Omental fat pad (tissue), 4 donors: Measurements from ENCODE around the gene PFKFB4. TPM values are rescaled to one million over a fixed set of nuclear protein-coding genes. Genes with fewer than 3 reads are reported as not detected.

Experiments
- ATAC-seq: fragments of 150-250 bp; one replicate; pipeline ENCODE4 v1.9.1; 2016; ENCODE audit warnings: mild to moderate bottlenecking, moderate library complexity; ENCODE audit not compliant: low FRiP score
- DNase-seq: peaks from one replicate; pipeline ENCODE4 v3.0.0-alpha.2; 2019; ENCODE audit warnings: low spot score
- total RNA-seq, 4 donors: library from RNA; depleted of rRNA; stranded (reverse); fragments of >200 nt; gene quantifications; one replicate each; pipeline ENCODE4 v1.1.0, GENCODE V29; 2016
- TF ChIP-seq, protein P1 (sequence below), 3 donors: fragments of 450-650 bp; IDR thresholded peaks; one replicate each; pipeline ENCODE4 v1.5.1; 2016 to 2017; ENCODE audit warnings: antibody characterized with exemption in 3 of 3, mild to moderate bottlenecking in 3 of 3, moderate library complexity in 2 of 3

PFKFB4 gene
- total RNA-seq, 4 donors from 2014 or later: 1.9 to 16.2 (median 3.2) TPM

- ATAC-seq (no peak), DNase-seq (no peak)
- TF ChIP-seq, protein P1, sequence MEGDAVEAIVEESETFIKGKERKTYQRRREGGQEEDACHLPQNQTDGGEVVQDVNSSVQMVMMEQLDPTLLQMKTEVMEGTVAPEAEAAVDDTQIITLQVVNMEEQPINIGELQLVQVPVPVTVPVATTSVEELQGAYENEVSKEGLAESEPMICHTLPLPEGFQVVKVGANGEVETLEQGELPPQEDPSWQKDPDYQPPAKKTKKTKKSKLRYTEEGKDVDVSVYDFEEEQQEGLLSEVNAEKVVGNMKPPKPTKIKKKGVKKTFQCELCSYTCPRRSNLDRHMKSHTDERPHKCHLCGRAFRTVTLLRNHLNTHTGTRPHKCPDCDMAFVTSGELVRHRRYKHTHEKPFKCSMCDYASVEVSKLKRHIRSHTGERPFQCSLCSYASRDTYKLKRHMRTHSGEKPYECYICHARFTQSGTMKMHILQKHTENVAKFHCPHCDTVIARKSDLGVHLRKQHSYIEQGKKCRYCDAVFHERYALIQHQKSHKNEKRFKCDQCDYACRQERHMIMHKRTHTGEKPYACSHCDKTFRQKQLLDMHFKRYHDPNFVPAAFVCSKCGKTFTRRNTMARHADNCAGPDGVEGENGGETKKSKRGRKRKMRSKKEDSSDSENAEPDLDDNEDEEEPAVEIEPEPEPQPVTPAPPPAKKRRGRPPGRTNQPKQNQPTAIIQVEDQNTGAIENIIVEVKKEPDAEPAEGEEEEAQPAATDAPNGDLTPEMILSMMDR (IDR thresholded peaks at IDR 0.05): no peak
Observed at GRCh38 chr3:48584836-48585235, 28.2 kb upstream of the PFKFB4 start.

DNA sequence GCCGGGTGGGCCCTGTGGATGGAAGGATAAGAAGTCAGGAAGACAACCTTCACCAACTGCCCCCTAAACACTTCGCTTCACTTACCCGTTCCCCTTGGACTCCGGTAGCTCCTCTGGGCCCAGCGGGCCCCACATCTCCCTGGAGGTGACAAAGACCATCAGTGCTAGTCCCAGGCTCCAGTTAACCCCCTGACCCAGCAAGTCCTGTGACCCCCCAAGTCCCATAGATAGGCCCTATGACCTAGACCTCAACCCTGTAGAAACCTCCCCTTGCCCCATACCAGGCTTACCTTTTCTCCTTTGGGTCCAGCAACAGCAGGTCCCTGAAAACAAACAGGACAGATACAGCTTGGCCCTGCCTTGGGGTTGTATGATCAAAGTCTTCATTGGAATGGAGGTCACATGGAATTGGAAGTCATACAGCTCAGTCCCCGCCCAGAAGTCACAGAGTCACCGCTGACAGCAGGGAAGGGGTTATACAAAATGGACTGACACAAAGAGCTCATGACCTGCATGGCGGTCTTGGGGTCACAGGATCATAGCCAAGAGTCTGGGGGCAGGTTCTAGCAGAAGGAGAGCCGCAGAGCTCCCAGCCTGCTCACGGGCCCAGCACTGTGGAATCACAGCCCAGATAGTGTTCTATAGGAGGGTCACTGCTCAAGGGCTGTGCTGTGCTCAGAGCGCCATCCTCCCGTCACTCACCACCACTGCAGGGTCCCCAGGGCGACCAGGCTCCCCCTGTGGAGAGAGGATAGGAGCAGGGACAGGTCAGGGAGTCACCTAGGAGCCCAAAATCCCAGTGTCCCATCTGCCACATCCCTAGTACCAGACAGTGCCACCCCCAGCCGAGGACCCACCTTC lies 25.2 kb upstream of the PFKFB4 start:
- no peak for ATAC-seq
- TF ChIP-seq, protein P1 (IDR thresholded peaks at IDR 0.05): no peak

GRCh38 chr3:48576647-48577046 lies 20.0 kb upstream of the PFKFB4 start:
- DNase-seq (no peak), ATAC-seq (no peak)
- TF ChIP-seq, protein P1 (IDR thresholded peaks at IDR 0.05): no peak

More for the DNA sequence above, 25.2 kb upstream of the PFKFB4 start:
- no peak for DNase-seq

DNA sequence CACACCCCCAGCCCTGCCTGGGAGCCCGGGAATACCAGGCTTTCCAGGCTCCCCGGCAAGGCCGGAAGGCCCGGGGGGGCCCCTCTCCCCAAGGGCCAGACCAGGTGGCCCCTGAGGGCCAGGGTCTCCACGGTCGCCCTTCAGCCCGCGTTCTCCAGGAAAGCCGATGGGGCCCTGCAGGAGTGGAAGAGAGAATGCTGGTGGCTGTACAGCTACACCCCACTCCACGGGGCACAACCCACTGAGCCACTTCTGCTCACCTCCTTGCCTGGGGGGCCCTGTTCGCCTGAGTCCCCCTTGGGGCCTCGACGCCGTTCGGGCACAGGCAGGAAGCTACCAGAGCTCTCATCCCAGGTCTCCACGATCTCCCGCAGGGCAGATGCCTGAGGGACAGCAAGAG lies 18.8 kb upstream of the PFKFB4 start:
- DNase-seq (no peak), ATAC-seq (no peak)
- TF ChIP-seq, protein P1 (IDR thresholded peaks at IDR 0.05): no peak

DNA sequence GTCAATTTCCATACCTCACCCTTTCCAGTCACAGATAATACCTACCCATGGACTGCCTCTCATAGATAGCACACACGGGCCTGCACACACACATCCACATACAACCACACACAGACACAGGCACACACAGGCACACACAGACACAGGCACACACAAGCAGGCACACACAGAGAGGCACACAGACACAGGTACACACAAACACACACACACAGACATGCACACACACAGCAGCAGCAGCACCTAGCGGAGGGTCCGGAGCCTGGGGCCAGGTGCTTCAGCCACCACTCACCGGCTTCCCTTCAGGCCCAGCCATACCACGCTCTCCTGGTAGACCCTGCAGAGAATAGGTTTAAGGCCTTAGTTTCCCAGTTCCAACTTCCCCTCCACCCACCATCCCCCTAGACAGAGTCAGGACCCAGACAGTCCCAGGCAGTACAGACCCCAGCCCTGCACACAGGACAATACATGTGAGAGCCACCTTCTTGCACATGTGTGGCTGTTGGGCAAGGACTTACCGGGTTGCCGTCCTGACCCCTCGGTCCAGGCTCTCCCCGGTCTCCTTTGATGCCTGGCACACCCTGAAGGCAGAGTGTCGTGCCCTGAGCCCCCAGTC lies 17.5 kb upstream of the PFKFB4 start:
- DNase-seq (no peak), ATAC-seq (no peak)
- TF ChIP-seq, protein P1 (IDR thresholded peaks at IDR 0.05): no peak

GRCh38 chr3:48572517-48572916 lies 15.9 kb upstream of the PFKFB4 start:
- ATAC-seq (no peak), DNase-seq (no peak)
- TF ChIP-seq, protein P1 (IDR thresholded peaks at IDR 0.05): no peak
